ENCODE results near the gene SEZ6L2. TPM values are rescaled to one million over a fixed set of nuclear protein-coding genes. Genes with fewer than 3 reads are reported as not detected.

The SEZ6L2 gene
- 7.3 and 17.7 TPM in 2 replicates for total RNA-seq

GRCh38 chr16:29899516-29900101 is at the start of gene SEZ6L2:
SEZ6L2 (minus strand) TSS chr16:29899550; CDS start chr16:29899019, 531 bp downstream.

GRCh38 chr16:29925781-29926710 is 26.7 kb upstream of the SEZ6L2 start, which contains the start of gene KCTD13:
KCTD13 (minus strand) TSS chr16:29926226; CDS start chr16:29926033, 193 bp downstream.

GRCh38 chr16:29900102-29900887 is 945 bp upstream of the SEZ6L2 start, which contains the start of gene ASPHD1:
ASPHD1 (plus strand) TSS chr16:29900488; CDS start chr16:29900972, 484 bp downstream.

GRCh38 chr16:29862884-29863668 is 36.3 kb downstream of the SEZ6L2 start, which contains the start of gene CDIPT:
CDIPT (minus strand) TSS chr16:29863226; CDS start chr16:29862857, 369 bp downstream.

Other genes with a start within 250 kb of the SEZ6L2 start
- not detected in 2 replicates for gene SPN, start 236.3 kb downstream of the SEZ6L2 start, total RNA-seq
- gene QPRT, start 220.4 kb downstream of the SEZ6L2 start, total RNA-seq, result 25.5 and 137 TPM in 2 replicates
- gene C16orf54, start 153.6 kb downstream of the SEZ6L2 start, total RNA-seq, result not detected in 2 replicates
- gene ZG16, start 121.3 kb downstream of the SEZ6L2 start, total RNA-seq, result not detected in 2 replicates
- gene KIF22, start 108.8 kb downstream of the SEZ6L2 start, total RNA-seq, result 4.6 and 94.6 TPM in 2 replicates
- 176 and 280 TPM in 2 replicates for gene MAZ, start 93.0 kb downstream of the SEZ6L2 start, total RNA-seq
- 0.44 and 3.6 TPM in 2 replicates for gene PRRT2, start 87.4 kb downstream of the SEZ6L2 start, total RNA-seq
- 24.1 and 33.4 TPM in 2 replicates for gene PAGR1, start 83.4 kb downstream of the SEZ6L2 start, total RNA-seq
- gene MVP, start 79.1 kb downstream of the SEZ6L2 start, total RNA-seq, result 159 and 453 TPM in 2 replicates
- gene CDIPT, start 36.3 kb downstream of the SEZ6L2 start, total RNA-seq, result 89.6 and 117 TPM in 2 replicates
- gene ASPHD1, start 938 bp upstream of the SEZ6L2 start, total RNA-seq, result 2.3 and 9.2 TPM in 2 replicates
- 13.1 and 20.5 TPM in 2 replicates for gene KCTD13, start 26.7 kb upstream of the SEZ6L2 start, total RNA-seq
- gene TMEM219, start 62.5 kb upstream of the SEZ6L2 start, total RNA-seq, result 61.1 and 83.6 TPM in 2 replicates
- gene TAOK2, start 74.3 kb upstream of the SEZ6L2 start, total RNA-seq, result 47.7 and 86.2 TPM in 2 replicates
- 6.8 and 12.6 TPM in 2 replicates for gene HIRIP3, start 96.1 kb upstream of the SEZ6L2 start, total RNA-seq
- 26.7 and 54.7 TPM in 2 replicates for gene INO80E, start 96.7 kb upstream of the SEZ6L2 start, total RNA-seq
- 0.14 TPM in 1 of 2 replicates, not detected in the other for gene DOC2A, start 111.5 kb upstream of the SEZ6L2 start, total RNA-seq
- not detected in 2 replicates for gene C16orf92, start 123.6 kb upstream of the SEZ6L2 start, total RNA-seq
- 0.43 TPM in 1 of 2 replicates, not detected in the other for gene TLCD3B, start 131.7 kb upstream of the SEZ6L2 start, total RNA-seq
- 891 and 1,194 TPM in 2 replicates for gene ALDOA, start 166.2 kb upstream of the SEZ6L2 start, total RNA-seq
- 265 and 320 TPM in 2 replicates for gene PPP4C, start 176.4 kb upstream of the SEZ6L2 start, total RNA-seq
- gene TBX6, start 192.4 kb upstream of the SEZ6L2 start, total RNA-seq, result 0.14 TPM in 1 of 2 replicates, not detected in the other
- 6.3 and 20.6 TPM in 2 replicates for gene YPEL3, start 196.7 kb upstream of the SEZ6L2 start, total RNA-seq
- gene GDPD3, start 214.0 kb upstream of the SEZ6L2 start, total RNA-seq, result 0.66 and 1.7 TPM in 2 replicates
- gene MAPK3, start 223.7 kb upstream of the SEZ6L2 start, total RNA-seq, result 39.7 and 43.8 TPM in 2 replicates